Peyer's patch (tissue), 4 donors: ENCODE data around the gene MAP3K5.

Source experiments
- POLR2A ChIP-seq, 2 donors: fragments of 450-650 bp; IDR thresholded peaks; one replicate each; pipeline ENCODE4 v1.5.1; 2017; ENCODE audit warnings: antibody characterized with exemption in 2 of 2, mild to moderate bottlenecking in 2 of 2, moderate library complexity in 2 of 2
- TF ChIP-seq, protein P1 (sequence below), 6 experiments: fragments of 450-650 bp in 4 of 6; fragments of 200-600 bp in 2 of 6; sonication (generic) in 1 of 6; IDR thresholded peaks; one replicate each; pipeline ENCODE4 v1.5.1; 2017 to 2019; ENCODE audit warnings: antibody characterized with exemption in 6 of 6, mild to moderate bottlenecking in 3 of 6, moderate library complexity in 1 of 6

DNA sequence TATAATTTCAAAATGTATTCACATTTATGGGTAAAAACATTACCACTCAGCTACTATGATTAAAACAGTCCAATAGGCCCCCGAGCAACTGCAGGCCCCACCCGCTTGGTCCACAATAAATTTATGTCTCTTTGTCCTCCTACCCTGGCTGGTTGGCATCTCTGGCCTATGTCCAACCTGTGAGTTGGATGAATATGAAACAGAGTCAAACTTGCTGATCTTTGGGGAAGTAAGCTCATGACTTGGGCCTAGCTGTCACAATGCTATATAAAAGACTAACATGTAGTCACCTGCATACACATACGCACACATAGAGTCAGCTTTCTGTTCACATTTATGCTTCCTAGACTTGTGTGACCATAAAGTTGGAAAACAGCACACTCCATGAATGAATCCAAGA lies 262.6 kb downstream of the MAP3K5 start:
- TF ChIP-seq, protein P1, sequence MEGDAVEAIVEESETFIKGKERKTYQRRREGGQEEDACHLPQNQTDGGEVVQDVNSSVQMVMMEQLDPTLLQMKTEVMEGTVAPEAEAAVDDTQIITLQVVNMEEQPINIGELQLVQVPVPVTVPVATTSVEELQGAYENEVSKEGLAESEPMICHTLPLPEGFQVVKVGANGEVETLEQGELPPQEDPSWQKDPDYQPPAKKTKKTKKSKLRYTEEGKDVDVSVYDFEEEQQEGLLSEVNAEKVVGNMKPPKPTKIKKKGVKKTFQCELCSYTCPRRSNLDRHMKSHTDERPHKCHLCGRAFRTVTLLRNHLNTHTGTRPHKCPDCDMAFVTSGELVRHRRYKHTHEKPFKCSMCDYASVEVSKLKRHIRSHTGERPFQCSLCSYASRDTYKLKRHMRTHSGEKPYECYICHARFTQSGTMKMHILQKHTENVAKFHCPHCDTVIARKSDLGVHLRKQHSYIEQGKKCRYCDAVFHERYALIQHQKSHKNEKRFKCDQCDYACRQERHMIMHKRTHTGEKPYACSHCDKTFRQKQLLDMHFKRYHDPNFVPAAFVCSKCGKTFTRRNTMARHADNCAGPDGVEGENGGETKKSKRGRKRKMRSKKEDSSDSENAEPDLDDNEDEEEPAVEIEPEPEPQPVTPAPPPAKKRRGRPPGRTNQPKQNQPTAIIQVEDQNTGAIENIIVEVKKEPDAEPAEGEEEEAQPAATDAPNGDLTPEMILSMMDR (IDR thresholded peaks at IDR 0.05), result no peak
- TF ChIP-seq POLR2A (IDR thresholded peaks at IDR 0.05), result no peak
